Lower leg skin (tissue), 3 donors: Measurements from ENCODE around the gene ALG1L2.
"Not testable (repeated sequence)": the region's sequence is repeated elsewhere in the genome, so short reads cannot be mapped to it uniquely, and the experiment has no call there.

Experiments used
- CTCF ChIP-seq, 3 donors: fragments of 450-650 bp; IDR thresholded peaks; one replicate each; pipeline ENCODE4 v1.5.1; 2016; ENCODE audit warnings: antibody characterized with exemption in 3 of 3, mild to moderate bottlenecking in 3 of 3, moderate library complexity in 2 of 3
- POLR2A ChIP-seq, 2 donors: fragments of 450-650 bp; IDR thresholded peaks; one replicate each; pipeline ENCODE4 v1.6.1; 2016 to 2017; ENCODE audit warnings: antibody characterized with exemption in 2 of 2, mild to moderate bottlenecking in 1 of 2, moderate library complexity in 1 of 2

GRCh38 chr3:130042736-130043135 lies 38.9 kb upstream of the ALG1L2 start:
- not testable (repeated sequence) for TF ChIP-seq CTCF, POLR2A (IDR thresholded peaks at IDR 0.05)
